ENCODE measurements around the gene NIPBL.
"Not testable (repeated sequence)": the region's sequence is repeated elsewhere in the genome, so short reads cannot be mapped to it uniquely, and the experiment has no call there.

NIPBL gene

DNA sequence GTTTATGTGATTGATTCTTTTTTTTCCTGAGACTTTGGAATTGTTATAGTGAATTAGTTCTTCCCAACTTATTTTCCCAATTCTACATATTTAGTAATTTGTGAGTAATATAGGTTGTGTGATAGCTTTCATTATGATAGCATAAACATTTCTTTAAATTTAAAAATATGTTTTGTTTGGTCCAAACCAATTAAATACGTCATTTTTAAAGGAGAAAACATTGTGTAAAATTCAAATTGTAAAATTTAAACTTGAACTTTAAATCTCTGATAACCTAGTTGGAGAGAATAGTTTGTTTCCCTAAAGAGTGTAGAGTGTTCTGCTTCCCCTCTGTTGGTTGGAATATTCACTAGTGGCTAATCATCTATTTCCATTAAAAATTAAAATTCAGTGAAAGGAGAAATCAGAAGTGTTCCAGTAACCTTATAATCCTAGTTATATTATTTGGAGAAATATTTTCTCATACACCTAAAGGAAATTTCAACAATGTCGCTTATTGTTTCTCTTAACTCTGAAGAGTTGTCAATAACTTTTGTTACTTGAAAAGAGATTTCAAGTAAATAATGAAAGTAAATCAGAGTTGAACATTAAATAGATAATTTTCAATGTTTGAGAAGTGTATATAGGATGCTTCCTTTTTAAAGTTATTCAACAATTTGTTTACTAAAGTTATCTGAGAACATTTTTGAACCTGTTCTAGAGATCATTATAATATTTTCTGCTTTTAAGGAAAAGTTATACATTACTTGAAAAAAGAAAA lies 2.9 kb downstream of the NIPBL start:
- no peak for DNase-seq

DNA sequence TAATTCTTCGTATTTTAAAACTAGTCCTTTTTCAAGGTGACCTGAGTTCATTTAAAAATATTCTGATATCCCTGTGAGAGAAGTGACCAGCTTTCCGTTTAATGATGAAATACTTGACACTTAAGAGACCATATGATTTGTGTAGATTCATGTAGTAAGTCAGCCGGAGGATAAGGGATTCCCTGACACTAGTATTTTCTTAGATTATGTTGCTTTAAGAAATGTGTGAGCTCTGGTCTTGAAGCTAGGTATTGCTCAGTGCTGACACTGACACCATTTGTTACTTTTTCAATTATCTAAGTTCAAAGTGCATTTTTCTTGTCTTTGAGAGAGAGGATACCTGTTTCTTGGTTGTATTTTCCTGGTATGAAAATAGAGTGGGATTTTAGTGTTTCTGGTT lies 4.2 kb downstream of the NIPBL start:
- DNase-seq = no peak

DNA sequence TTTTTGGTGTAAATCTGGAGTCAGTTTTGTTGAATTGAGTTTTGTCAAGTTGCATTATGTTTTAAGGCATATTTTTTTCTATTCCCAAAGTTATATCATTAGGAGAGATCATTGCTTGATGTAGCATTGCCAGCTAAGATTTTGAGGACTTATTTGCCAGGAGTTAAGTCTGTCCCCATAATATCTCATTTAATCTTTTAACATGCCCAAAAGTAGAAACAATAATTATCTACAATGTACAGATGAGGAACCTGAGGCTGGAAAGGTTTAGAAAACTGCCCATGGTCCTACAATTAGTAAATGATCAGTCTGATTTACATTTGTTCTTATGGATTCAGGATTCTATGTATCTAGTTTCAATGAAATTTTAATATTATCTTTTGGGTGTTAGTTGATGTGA lies 4.7 kb downstream of the NIPBL start:
- DNase-seq = no peak

DNA sequence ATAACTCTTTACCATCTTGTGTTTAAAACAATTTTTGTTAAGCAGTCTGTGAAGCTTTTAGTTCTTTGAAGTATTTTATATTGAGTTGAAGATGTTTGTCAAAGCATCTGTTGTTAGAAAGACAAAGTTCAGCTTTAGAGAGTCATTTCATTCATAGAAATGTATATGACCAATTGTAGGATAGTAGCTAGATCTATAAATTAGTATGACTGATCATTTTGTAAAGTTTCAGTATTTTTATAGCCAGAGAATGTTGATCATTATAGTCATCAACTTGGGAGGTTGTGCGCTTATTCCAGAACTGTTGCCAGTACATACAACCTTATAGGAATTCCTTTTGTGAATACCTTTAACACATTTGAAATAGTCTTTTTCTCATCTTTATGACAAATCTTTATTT lies 5.2 kb downstream of the NIPBL start:
- no peak for DNase-seq

DNA sequence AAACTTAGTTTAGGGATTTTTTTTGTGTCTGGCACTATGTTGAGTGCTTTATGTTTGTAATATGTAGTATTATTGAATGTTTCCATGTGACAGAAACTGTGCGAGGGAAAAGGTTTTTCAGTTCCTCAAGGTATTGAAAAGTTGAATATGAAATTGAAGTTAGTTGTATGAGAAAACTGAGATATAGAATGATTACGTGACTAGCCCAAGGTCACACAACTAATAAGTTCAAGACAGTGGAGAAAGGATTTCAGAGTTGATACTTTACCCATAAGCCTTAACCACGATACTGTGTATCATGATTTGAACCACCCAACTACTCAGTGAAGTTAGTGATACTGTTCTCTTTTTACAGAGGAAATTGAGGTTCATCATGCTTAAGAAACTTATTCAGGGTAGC lies 5.7 kb downstream of the NIPBL start:
- DNase-seq = no peak

DNA sequence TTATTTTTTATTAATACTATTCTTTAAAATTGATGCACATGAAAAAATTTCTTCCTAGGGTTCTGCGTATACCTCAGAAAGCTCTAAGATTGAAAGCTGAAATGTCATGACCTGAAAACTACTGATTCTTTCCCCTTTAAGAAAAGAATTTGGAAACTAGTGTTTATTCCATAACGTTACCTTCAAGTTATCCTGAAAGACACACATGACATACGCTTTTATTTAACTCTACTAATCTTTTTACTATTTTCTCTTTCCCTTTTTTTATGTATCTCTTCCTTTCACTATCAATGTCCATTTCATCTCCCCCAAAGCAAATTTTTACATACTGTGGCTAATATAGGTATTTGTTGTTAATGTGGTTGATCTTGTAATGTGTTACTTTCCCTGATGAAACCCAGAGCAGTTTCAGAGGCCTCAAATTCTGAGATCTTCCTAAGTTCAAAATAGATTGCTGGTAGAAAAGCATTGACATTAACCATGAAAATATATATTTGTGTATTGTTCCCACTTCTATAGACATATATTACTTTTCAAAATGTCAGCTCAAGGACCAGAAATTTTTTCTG lies 7.4 kb downstream of the NIPBL start:
- DNase-seq = no peak

DNA sequence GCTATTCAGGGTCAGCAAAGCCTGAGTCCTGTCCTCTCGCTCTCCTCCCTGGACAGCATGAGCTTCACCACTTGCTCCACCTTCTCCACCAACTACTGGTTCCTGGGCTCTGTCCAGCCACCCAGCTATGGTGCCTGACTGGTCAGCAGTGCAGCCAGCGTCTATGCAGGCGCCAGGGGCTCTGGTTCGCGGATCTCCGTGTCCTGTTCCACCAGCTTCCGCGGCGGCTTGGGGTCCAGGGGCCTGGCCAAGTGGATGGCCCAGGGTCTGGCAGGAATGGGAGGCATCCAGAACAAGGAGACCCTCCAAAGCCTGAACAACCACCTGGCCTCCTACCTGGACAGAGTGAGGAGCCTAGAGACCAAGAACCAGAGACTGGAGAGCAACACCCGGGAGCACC lies 8.6 kb downstream of the NIPBL start:
- no peak for DNase-seq

DNA sequence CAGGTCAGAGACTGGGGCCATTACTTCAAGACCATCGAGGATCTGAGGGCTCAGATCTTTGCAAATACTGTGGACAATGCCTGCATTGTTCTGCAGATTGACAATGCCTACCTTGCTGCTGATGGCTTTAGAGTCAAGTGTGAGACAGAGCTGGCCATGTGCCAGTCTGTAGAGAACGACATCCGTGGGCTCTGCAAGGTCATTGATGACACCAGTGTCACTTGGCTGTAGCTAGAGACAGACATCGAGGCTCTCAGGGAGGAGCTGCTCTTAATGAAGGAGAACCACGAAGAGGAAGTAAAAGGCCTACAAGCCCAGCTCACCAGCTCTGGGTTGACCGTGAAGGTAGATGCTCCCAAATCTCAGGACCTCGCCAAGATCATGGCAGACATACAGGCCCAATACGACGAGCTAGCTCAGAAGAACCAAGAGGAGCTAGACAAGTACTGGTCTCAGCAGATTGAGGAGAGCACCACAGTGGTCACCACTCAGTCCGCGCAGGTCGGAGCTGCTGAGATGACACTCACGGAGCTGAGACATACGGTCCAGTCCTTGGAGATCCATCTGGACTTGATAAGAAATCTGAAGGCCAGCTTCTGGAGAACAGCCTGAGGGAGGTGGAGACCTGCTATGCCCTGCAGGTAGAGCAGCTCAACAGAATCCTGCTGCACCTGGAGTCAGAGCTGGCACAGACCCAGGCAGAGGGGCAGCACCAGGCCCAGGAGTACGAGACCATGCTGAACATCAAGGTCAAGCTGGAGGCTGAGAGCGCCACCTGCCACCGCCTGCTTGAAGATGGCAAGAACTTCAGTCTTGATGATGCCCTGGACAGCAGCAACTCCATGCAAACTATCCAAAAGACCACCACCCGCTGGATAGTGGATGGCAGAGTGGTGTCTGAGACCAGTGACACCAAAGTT lies 9.3 kb downstream of the NIPBL start:
- no peak for DNase-seq

DNA sequence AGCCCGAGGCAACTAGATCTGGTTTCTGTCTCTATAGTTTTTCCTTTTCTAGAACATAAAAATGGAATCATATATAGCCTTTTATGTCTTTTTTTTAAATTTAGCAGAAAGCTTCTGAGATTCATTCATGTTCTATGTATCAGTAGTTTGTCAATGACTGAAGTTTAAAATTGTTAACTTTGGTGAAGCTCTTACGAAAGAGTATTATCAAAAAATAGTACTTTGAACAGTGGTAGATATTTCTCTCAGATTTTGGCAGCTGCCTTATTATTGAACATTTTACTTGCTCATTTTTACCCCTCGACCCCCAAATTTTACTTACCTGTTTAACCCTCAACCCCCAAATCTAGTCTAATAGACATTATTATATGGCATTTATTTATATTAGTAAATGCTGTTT lies 10.2 kb downstream of the NIPBL start:
- DNase-seq = no peak

DNA sequence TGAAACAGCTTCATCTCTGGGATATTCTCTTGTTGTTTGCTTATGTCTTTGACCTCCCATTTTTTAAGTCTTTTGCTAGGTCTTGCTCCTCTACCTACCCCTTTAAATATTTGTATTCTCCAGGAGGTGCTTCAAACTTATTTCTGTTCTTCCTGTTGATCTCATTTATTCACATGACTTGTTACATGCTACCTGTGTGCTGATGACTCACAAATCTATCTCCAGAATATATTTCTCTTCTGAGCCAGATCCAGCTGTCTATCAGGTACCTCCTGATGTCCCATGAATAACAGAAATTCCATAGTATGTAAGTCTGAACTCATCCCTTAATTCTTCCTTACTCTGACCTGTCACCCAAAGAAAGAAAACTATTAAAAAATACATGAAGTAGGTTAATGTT lies 11.0 kb downstream of the NIPBL start:
- DNase-seq = no peak

DNA sequence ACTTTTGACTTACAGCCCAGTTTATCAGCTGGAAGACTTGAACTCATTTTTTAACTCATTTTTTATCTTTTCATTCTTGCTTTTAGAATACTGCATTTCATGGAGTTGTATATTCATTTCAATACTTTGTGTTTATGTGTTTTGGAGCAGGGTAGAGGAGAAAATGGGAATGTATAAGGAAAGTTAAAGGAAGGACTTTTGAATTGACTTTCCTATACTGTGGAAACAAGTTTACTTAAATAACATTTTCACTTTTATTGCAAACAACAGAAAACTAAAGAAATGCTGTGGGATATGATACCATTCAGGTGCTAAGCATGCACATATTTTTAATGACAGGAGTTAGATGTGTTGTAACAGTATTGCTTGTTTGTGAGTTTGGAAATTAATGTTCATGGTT lies 11.7 kb downstream of the NIPBL start:
- no peak for DNase-seq

DNA sequence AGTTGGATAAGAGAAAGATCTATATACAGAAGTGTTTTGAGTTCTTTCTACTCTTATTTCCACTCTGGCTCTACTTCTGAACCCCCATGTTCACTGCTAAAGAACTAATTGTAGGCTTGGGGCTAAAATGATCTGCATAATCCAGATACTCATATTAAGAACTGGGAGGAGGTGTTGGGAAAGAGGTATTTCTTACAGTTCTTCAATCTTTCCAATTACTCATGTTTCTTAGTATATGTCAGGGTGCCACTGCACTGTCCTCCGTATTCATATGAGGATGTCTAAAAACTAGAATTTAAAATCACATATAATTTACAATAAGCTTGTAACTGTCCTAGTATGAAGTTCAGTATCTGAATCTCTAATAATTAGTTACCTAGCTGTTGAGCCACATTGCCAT lies 12.7 kb downstream of the NIPBL start:
- no peak for DNase-seq

DNA sequence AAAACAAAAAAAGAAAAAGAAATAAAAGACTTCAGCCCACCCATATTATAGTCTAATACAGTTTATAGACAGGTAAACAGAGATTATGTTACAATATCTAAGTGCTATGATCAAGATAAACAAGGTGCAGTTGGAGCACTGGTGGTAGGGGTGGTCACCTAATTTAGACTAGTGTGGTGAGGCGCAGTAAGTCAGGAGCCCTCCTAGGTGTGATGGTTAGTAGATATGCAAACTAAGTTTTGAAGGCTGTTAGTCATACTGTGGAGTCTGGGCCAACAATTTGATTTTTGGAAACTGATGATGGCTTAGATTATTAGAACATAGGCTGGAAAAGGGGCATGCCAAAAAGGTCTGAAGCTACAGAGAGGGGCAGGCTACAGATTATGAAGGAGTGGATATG lies 14.7 kb downstream of the NIPBL start:
- DNase-seq = no peak

DNA sequence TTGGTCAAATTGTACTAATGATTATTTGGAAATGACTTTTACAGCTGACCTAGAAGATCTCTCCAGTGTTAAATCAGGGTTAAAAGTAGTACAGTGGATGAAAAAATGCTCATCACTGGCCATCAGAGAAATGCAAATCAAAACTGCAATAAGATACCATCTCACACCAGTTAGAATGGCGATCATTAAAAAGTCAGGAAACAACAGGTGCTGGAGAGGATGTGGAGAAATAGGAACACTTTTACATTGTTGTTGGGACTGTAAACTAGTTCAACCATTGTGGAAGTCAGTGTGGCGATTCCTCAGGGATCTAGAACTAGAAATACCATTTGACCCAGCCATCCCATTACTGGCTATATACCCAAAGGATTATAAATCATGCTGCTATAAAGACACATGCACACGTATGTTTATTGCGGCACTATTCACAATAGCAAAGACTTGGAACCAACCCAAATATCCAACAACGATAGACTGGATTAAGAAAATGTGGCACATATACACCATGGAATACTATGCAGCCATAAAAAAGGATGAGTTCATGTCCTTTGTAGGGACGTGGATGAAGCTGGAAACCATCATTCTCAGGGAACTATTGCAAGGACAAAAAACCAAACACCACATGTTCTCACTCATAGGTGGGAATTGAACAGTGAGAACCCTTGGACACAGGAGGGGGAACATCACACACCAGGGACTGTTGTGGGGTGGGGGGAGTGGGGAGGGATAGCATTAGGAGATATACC lies 15.7 kb downstream of the NIPBL start:
- not testable (repeated sequence) for DNase-seq

DNA sequence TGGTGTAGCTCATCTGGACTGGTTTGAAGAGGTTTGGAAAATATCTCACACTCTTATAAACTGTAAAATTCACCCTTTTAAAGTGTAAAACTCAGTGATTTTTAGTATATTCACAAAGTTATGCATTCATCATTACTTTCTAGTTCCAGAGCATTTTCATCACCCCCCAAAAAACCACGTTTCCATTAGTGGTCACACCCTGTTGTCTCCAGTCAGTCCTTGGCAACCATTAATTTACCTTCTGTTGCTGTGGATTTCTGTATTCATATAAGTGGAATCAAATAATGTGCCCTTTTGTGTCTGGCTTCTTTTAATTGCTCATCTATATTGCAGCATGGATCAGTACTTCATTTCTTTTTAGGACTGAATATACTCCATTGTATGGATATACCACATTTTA lies 18.4 kb downstream of the NIPBL start:
- DNase-seq = no peak

DNA sequence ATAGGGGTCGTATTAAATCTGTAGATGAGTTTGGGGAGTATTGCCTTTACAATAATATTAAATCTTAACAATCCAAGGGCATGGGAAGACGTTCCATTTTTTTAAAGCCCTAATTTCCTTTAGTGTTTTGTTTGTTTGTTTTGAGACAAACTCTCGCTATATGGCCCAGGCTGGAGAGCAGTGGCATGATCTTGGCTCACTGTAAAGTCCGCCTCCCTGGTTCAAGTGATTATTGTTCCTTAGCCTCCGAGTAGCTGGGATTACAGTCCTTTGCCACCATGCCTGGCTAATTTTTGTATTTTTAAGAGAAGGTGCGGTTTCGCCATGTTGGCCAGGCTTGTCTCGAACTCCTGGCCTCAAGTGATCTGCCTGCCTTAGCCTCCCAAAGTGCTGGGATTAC lies 19.9 kb downstream of the NIPBL start:
- no peak for DNase-seq

DNA sequence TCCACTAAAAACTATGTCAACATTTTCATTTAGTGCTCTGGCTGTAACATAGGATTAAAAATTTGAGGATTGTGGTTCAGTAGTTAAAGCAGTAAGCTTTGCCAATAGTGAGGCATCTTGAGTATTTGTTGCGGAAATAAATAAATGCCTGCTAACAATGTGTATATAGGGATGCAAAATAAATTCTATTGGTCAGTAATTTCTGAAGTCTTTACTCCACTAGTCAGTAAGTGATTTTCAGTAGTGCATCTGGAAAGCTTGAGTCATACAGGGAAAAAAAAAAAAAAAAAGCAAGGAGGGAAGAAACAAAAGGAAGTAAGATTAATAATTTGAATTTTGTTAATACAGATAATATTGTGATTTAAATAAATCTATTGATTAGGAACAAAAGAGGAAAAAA lies 21.0 kb downstream of the NIPBL start:
- no peak for DNase-seq

DNA sequence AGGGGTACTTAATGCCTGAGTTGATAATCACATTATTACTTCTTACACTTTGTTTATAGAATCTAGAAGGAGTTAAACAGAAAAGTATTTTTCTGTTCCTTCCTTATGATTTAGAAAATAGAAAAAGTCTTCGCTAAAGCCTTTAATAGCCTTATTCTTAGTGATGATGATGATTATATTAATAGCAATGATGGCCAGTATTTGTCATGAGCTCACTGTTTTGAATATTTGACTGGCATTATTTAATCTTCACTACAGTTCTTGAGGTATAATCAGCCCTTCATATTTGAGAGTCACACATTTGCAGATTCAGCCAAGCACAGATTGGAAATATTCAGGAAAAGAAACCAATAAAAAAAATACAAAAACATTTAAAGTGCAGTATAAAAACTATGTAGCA lies 23.3 kb downstream of the NIPBL start:
- DNase-seq = no peak

DNA sequence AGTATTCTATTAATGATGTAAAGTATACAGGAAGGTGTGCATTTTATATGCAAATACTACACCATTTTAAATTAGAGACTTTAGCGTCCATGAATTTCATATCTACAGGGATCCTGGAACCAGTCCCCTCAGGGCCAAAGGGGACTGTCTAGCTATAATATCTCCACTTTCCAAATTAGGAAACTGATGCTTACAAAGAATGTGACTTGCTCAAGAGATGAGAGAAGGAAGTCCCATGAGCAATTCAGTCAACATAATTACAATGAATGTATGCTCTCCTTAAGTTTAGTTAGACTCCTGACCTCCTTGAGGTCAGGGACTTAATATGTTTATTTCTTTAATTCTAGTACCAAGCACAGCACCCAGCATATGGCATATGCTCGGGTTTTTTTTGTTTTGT lies 23.7 kb downstream of the NIPBL start:
- DNase-seq = no peak

DNA sequence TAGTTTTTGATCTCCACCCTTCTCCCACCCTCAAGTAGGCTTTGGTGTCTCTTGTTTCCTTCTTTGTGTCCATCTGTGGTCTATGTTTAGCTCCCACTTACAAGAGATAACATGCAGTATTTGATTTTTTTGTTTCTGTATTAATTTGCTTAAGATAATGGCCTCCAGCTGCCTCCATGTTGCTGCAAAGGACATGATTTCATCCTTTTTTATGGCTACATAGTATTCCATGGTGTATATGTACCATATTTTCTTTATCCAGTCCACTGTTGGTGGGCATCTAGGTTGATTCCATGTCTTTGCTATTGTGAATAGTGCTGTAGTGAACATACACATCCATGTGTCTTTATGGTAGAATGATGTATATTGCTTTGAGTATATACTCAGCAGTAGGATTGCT lies 24.5 kb downstream of the NIPBL start:
- DNase-seq = not testable (repeated sequence)

DNA sequence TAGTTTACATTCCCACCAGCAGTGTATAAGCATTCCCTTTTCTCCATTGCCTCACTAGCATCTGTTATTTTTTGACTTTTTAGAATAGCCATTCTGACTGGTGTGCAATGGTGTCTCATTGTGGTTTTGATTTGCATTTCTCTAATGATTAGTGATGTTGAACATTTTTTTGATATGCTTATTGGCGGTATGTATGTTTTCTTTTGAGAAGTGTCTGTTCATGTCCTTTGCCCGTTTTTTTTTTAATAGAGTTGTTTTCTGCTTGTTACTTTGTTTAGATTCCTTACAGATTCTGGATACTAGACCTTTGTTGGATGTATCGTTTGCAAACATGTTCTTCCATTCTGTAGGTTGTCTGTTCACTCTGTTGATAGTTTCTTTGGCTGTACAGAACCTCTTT lies 25.3 kb downstream of the NIPBL start:
- no peak for DNase-seq

DNA sequence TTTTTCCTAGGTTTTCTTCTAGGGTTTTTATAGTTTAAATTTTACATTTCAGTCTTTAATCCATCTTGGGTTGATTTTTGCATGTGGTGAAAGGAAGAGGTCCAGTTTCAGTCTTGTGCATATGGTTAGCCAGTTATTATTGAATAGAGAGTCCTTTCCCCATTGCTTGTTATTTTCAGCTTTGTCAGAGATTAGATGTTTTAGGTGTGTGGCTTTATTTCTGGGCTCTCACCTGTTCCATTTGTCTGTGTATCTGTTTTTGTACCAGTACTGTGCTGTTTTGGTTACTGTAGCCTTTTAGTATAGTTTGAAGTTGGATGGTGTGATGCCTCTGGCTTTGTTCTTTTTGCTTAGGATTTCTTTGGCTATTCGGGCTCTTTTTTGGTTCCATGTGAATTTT lies 25.8 kb downstream of the NIPBL start:
- DNase-seq = no peak

DNA sequence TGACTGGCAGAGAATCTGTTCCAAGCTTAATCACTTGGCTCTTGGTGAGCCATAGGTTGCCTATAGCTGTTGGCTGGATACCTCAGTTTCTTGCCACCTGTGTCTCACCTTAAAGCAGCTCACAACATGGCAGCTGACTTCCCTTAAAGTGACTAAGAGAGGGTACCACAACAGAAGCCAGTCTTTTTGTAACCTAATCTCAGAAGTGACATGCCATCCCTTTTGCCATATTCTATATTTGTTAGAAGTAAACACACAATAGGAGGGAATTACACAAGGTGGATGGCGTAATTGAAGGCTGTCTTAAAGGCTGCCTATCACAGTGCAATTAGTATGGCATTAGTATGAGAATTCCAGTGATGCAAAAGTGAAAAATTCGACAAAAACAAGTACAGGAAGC lies 28.1 kb downstream of the NIPBL start:
- no peak for DNase-seq
